CD8-positive, alpha-beta memory T cell (primary cell): Measurements from ENCODE around the gene SLC4A9. TPM values are rescaled to one million over a fixed set of nuclear protein-coding genes. Genes with fewer than 3 reads are reported as not detected.
"Not testable (repeated sequence)": the region's sequence is repeated elsewhere in the genome, so short reads cannot be mapped to it uniquely, and the experiment has no call there.

Experiments used
- CTCF ChIA-PET: fragments of 350-600 bp; sonication (Branson Sonifier 250); formaldehyde crosslinking; loops from one replicate; lab custom pipeline; 2021; ENCODE audit warnings: antibody characterized with exemption; lab: Charles Lee
- POLR2A ChIA-PET: fragments of 350-600 bp; sonication (Branson Sonifier 250); formaldehyde crosslinking; loops from one replicate; lab custom pipeline; 2021; ENCODE audit warnings: antibody characterized with exemption; lab: Charles Lee
- DNase-seq, 5 donors: peaks; one replicate each; pipeline versions ENCODE4 v3.0.0 to v3.0.0-alpha.2; 2020 to 2022; ENCODE audit warnings: mixed read lengths in 1 of 5
- H3K27ac ChIP-seq: one replicate; pipeline ENCODE4 v1.7.0; 2013; ENCODE audit warnings: low read depth, mild to moderate bottlenecking, low read length, moderate library complexity
- H3K27me3 ChIP-seq: 2 replicates; pipeline ENCODE4 v1.7.0; 2013; ENCODE audit warnings: low read length, mild to moderate bottlenecking; ENCODE audit not compliant: insufficient read depth, poor library complexity, severe bottlenecking
- H3K36me3 ChIP-seq: 2 replicates; pipeline ENCODE4 v1.7.0; 2013; ENCODE audit warnings: mild to moderate bottlenecking, low read length, moderate library complexity; ENCODE audit not compliant: insufficient read depth
- H3K4me1 ChIP-seq: 2 replicates; pipeline ENCODE4 v1.7.0; 2013; ENCODE audit warnings: mild to moderate bottlenecking, low read length, moderate library complexity; ENCODE audit not compliant: insufficient read depth
- H3K4me3 ChIP-seq: 2 replicates; pipeline ENCODE4 v1.7.0; 2013; ENCODE audit warnings: mild to moderate bottlenecking, low read length
- H3K9me3 ChIP-seq: 2 replicates; pipeline ENCODE4 v1.7.0; 2013; ENCODE audit warnings: mild to moderate bottlenecking, low read length
- H3K27ac Mint-ChIP-seq, 8 donors: one replicate each; pipeline ENCODE4 v1.8.0; 2020 to 2021; ENCODE audit warnings: mixed read lengths in 8 of 8, mild to moderate bottlenecking in 6 of 8, inconsistent platforms in 3 of 8, moderate library complexity in 3 of 8
- H3K27me3 Mint-ChIP-seq, 2 donors: one replicate each; pipeline ENCODE4 v1.8.0; 2020 to 2021; ENCODE audit warnings: mixed read lengths in 2 of 2, mild to moderate bottlenecking in 1 of 2, moderate library complexity in 1 of 2
- H3K36me3 Mint-ChIP-seq, 3 donors: one replicate each; pipeline ENCODE4 v1.8.0; 2020 to 2021; ENCODE audit warnings: mixed read lengths in 3 of 3, inconsistent platforms in 1 of 3, mild to moderate bottlenecking in 1 of 3
- H3K4me1 Mint-ChIP-seq, 3 donors: one replicate each; pipeline ENCODE4 v1.8.0; 2020 to 2021; ENCODE audit warnings: mixed read lengths in 3 of 3, inconsistent platforms in 1 of 3, mild to moderate bottlenecking in 1 of 3
- H3K4me3 Mint-ChIP-seq, 7 donors: one replicate each; pipeline ENCODE4 v1.8.0; 2020 to 2021; ENCODE audit warnings: mixed read lengths in 7 of 7, mild to moderate bottlenecking in 6 of 7, moderate library complexity in 4 of 7, inconsistent platforms in 2 of 7
- H3K9me3 Mint-ChIP-seq, 5 donors: one replicate each; pipeline ENCODE4 v1.8.0; 2020 to 2022; ENCODE audit warnings: mixed read lengths in 5 of 5, mild to moderate bottlenecking in 3 of 5, moderate library complexity in 2 of 5, inconsistent platforms in 1 of 5
- polyA plus RNA-seq: library from polyadenylated mRNA; unstranded; fragments of 300-500 nt; fragmentation: Illumina TruSeq; gene quantifications from one replicate; pipeline ENCODE4 v1.2.3, GENCODE V29; 2021
- total RNA-seq, 2 experiments: library from RNA; stranded (reverse); gene quantifications; one replicate each; pipeline ENCODE4 v1.2.3, GENCODE V29; 2021

The SLC4A9 gene
- total and polyA plus RNA-seq, 3 experiments from 2014 or later, result not detected

GRCh38 chr5:140413230-140413629 is 53.2 kb downstream of the SLC4A9 start:
- H3K36me3 Mint-ChIP-seq, result peaks cover 3 to 34% (median 8%) of the 10 kb centered on the region in 3 donors
- DNase-seq, result no peak
- no peaks in the 10 kb centered on the region for H3K27me3 Mint-ChIP-seq
- peaks cover 44 to 72% (median 59%) of the 10 kb centered on the region in 3 donors for H3K4me1 Mint-ChIP-seq
- no peak overlapping the region for H3K4me3 ChIP-seq
- H3K9me3 ChIP-seq, result no peaks in the 10 kb centered on the region
- ChIA-PET CTCF (no interaction called here), POLR2A (no interaction called here)
- peaks cover 25% of the 10 kb centered on the region for H3K4me1 ChIP-seq
- peak overlapping the region in 3 of 8 donors; percentile 29 to 64 (median 59) for H3K27ac Mint-ChIP-seq
- no peaks in the 10 kb centered on the region for H3K27me3 ChIP-seq
- no peak overlapping the region for H3K27ac ChIP-seq
- H3K9me3 Mint-ChIP-seq, result no peaks in the 10 kb centered on the region
- H3K36me3 ChIP-seq, result no peaks in the 10 kb centered on the region
- H3K4me3 Mint-ChIP-seq, result peak overlapping the region in 1 of 7 donors; percentile 3

DNA sequence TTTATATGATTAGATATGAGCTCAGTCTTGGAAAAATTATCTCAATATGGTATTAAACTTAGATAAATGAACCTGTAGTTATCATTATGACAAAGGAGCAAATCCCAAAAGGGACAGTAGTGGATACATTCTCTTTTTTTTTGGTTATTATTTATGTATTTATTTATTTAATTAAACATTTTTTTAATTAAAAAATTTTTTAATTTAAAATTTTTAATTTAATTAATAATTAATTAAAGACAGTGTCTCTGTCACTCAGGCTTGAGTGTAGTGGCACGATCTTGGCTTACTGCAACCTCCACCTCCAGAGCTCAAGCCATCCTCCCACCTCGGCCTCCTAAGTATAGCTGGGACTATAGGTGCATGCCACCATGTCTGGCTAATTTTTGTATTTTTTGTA is 57.2 kb downstream of the SLC4A9 start:
- peaks cover 0 to 1% of the 10 kb centered on the region in 2 donors for H3K27me3 Mint-ChIP-seq
- H3K27me3 ChIP-seq, result no peaks in the 10 kb centered on the region
- H3K9me3 Mint-ChIP-seq, result no peaks in the 10 kb centered on the region
- peaks cover 3 to 37% (median 12%) of the 10 kb centered on the region in 3 donors for H3K36me3 Mint-ChIP-seq
- peaks cover 13% of the 10 kb centered on the region for H3K4me1 ChIP-seq
- DNase-seq, result no peak
- CTCF ChIA-PET, result interaction anchor here (0.9 kb wide), 1 partner anchor 16 kb away, joined by 3 read pairs; the partner anchor contains the start of gene ANKHD1
- H3K4me3 Mint-ChIP-seq, result no peak overlapping the region
- H3K36me3 ChIP-seq, result no peaks in the 10 kb centered on the region
- no peak overlapping the region for H3K4me3 ChIP-seq
- H3K4me1 Mint-ChIP-seq, result peaks cover 59 to 85% (median 74%) of the 10 kb centered on the region in 3 donors
- POLR2A ChIA-PET, result no interaction called here
- H3K27ac ChIP-seq, result no peak overlapping the region
- peak overlapping the region in 1 of 8 donors; percentile 41 for H3K27ac Mint-ChIP-seq
- no peaks in the 10 kb centered on the region for H3K9me3 ChIP-seq

DNA sequence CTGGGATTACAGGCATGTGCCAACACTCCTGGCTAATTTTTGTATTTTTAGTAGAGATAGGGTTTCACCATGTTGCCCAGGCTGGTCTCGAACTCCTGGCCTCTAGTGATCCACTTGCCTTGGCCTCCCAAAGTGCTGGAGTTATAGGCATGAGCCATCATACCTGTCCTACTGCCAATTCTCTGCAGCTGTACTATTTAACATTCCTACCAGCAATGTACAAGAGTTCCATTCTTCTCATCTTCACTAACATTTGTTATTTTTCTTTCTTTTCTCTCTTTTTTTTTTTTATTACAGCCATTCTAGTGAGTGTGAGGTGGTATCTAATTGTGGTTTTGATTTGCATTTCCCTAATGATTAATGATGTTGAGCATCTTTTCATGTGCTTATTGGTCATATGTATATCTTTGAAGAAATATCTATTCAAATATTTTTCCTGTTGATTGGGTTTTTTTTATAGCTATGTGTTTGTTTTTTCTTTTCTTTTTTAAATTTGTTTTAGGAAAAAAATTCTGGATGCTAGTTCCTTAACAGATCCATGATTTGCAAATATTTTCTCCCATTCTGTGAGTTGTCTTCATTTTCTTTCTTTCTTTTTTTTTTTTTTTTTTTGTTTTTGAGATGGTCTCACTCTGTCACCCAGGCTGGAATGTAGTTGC is 59.0 kb downstream of the SLC4A9 start:
- Mint-ChIP-seq H3K4me1 (peaks cover 64 to 85% (median 72%) of the 10 kb centered on the region in 3 donors), H3K36me3 (peaks cover 3 to 34% (median 9%) of the 10 kb centered on the region in 3 donors), H3K27me3 (peaks cover 0 to 1% of the 10 kb centered on the region in 2 donors), H3K4me3 (peak overlapping the region in 1 of 7 donors; percentile 18), H3K27ac (peak overlapping the region in 1 of 8 donors; percentile 73), H3K9me3 (no peaks in the 10 kb centered on the region)
- no peak overlapping the region for H3K27ac ChIP-seq
- no peak overlapping the region for H3K4me3 ChIP-seq
- peaks cover 12% of the 10 kb centered on the region for H3K4me1 ChIP-seq
- CTCF ChIA-PET, result interaction anchor here (0.6 to 1.1 kb wide), 3 partner anchors 46 to 234 kb away, joined by 3 read pairs; no protein-coding TSS in a partner anchor
- POLR2A ChIA-PET, result interaction anchor here (0.6 to 1.4 kb wide), 3 partner anchors 17 to 113 kb away, joined by 3 to 6 read pairs (median 4); partner anchors contain the start of gene ANKHD1
- DNase-seq, result no peak
- H3K36me3 ChIP-seq, result no peaks in the 10 kb centered on the region
- no peaks in the 10 kb centered on the region for H3K9me3 ChIP-seq
- H3K27me3 ChIP-seq, result no peaks in the 10 kb centered on the region

- H3K36me3 ChIP-seq, result no peaks in the 10 kb centered on the region
- Mint-ChIP-seq H3K27me3 (peaks cover 0 to 1% of the 10 kb centered on the region in 2 donors), H3K27ac (peak overlapping the region in 1 of 8 donors; percentile 48), H3K9me3 (no peaks in the 10 kb centered on the region), H3K4me3 (peak overlapping the region in 5 of 7 donors; percentile 5 to 53 (median 15)), H3K36me3 (peaks cover 3 to 30% (median 7%) of the 10 kb centered on the region in 3 donors), H3K4me1 (peaks cover 68 to 87% (median 76%) of the 10 kb centered on the region in 3 donors)
- no peak for DNase-seq
- H3K4me3 ChIP-seq, result no peak overlapping the region
- H3K27me3 ChIP-seq, result no peaks in the 10 kb centered on the region
- ChIA-PET CTCF (no interaction called here), POLR2A (no interaction called here)
- H3K27ac ChIP-seq, result no peak overlapping the region
- H3K9me3 ChIP-seq, result no peaks in the 10 kb centered on the region
- peaks cover 14% of the 10 kb centered on the region for H3K4me1 ChIP-seq
Measured at GRCh38 chr5:140420226-140420570, 60.2 kb downstream of the SLC4A9 start.

- peak overlapping the region in 3 of 8 donors; percentile 51 to 78 (median 68) for H3K27ac Mint-ChIP-seq
- no peaks in the 10 kb centered on the region for H3K36me3 ChIP-seq
- H3K4me1 ChIP-seq, result peaks cover 14% of the 10 kb centered on the region
- H3K27ac ChIP-seq, result no peak overlapping the region
- CTCF ChIA-PET, result no interaction called here
- POLR2A ChIA-PET, result no interaction called here
- H3K4me3 ChIP-seq, result no peak overlapping the region
- peak overlapping the region in 5 of 7 donors; percentile 5 to 53 (median 15) for H3K4me3 Mint-ChIP-seq
- no peaks in the 10 kb centered on the region for H3K9me3 Mint-ChIP-seq
- peaks cover 0 to 1% of the 10 kb centered on the region in 2 donors for H3K27me3 Mint-ChIP-seq
- H3K27me3 ChIP-seq, result no peaks in the 10 kb centered on the region
- DNase-seq, result no peak
- peaks cover 69 to 91% (median 80%) of the 10 kb centered on the region in 3 donors for H3K4me1 Mint-ChIP-seq
- H3K36me3 Mint-ChIP-seq, result peaks cover 2 to 30% (median 6%) of the 10 kb centered on the region in 3 donors
- H3K9me3 ChIP-seq, result no peaks in the 10 kb centered on the region
Measured at GRCh38 chr5:140420665-140421361, 60.8 kb downstream of the SLC4A9 start.

DNA sequence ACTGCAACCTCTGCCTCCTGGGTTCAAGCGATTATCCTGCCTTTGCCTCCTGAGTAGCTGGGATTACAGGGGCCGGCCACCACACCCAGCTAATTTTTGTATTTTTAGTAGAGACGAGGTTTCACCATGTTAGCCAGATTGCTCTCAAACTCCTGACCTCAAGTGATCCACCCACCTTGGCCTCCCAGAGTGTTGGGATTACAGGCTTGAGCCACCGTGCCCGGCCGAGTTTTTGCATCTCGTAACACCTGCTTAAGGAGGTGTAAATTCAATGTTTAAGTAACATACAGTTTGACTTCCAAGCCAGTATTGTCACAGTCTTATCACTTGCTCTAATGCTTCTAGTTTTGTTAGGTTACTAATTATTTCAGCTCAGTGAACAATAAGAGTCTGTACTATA is 61.4 kb downstream of the SLC4A9 start:
- H3K36me3 ChIP-seq, result not testable (repeated sequence)

GRCh38 chr5:140423609-140424008 is 63.6 kb downstream of the SLC4A9 start:
- CTCF ChIA-PET, result no interaction called here
- Histone ChIP-seq H3K27ac (no peak overlapping the region), H3K27me3 (no peaks in the 10 kb centered on the region), H3K4me1 (peaks cover 14% of the 10 kb centered on the region), H3K9me3 (no peaks in the 10 kb centered on the region), H3K36me3 (no peaks in the 10 kb centered on the region), H3K4me3 (no peak overlapping the region)
- Mint-ChIP-seq H3K4me3 (peak overlapping the region in 1 of 7 donors; percentile 32), H3K4me1 (peaks cover 53 to 83% (median 66%) of the 10 kb centered on the region in 3 donors), H3K27ac (peak overlapping the region in 2 of 8 donors; percentile 13 to 55), H3K9me3 (no peaks in the 10 kb centered on the region), H3K27me3 (no peaks in the 10 kb centered on the region), H3K36me3 (peaks cover 0 to 25% (median 4%) of the 10 kb centered on the region in 3 donors)
- DNase-seq, result no peak
- POLR2A ChIA-PET, result no interaction called here

More for the DNA sequence above, 61.4 kb downstream of the SLC4A9 start:
- H3K27me3 Mint-ChIP-seq, H3K4me3 ChIP-seq, H3K27ac ChIP-seq, H3K9me3 Mint-ChIP-seq, DNase-seq, POLR2A ChIA-PET, H3K9me3 ChIP-seq, H3K27me3 ChIP-seq: not testable (repeated sequence)
- H3K27ac Mint-ChIP-seq, result peak overlapping the region in 1 of 8 donors; percentile 18
- peaks cover 63 to 90% (median 75%) of the 10 kb centered on the region in 3 donors for H3K4me1 Mint-ChIP-seq
- H3K36me3 Mint-ChIP-seq, result peaks cover 0 to 26% (median 4%) of the 10 kb centered on the region in 3 donors
- H3K4me1 ChIP-seq, result peaks cover 14% of the 10 kb centered on the region
- CTCF ChIA-PET, result interaction anchor here (0.6 kb wide), 1 partner anchor 217 kb away, joined by 3 read pairs; no protein-coding TSS in a partner anchor
- H3K4me3 Mint-ChIP-seq, result peak overlapping the region in 2 of 7 donors; percentile 34 to 35
